Measurements from ENCODE around the gene HOXA13. TPM values are rescaled to one million over a fixed set of nuclear protein-coding genes. Genes with fewer than 3 reads are reported as not detected.

The HOXA13 gene
- total RNA-seq, 1 experiment from 2014 or later, result 1.9 TPM

GRCh38 chr7:27238979-27239386 is 39.1 kb upstream of the HOXA13 start:
- no peak for DNase-seq (ENCODE audit: extremely low read depth, low read depth)

- DNase-seq (ENCODE audit: extremely low read depth, low read depth), result no peak
Observed at GRCh38 chr7:27237735-27238334, 37.9 kb upstream of the HOXA13 start.

DNA sequence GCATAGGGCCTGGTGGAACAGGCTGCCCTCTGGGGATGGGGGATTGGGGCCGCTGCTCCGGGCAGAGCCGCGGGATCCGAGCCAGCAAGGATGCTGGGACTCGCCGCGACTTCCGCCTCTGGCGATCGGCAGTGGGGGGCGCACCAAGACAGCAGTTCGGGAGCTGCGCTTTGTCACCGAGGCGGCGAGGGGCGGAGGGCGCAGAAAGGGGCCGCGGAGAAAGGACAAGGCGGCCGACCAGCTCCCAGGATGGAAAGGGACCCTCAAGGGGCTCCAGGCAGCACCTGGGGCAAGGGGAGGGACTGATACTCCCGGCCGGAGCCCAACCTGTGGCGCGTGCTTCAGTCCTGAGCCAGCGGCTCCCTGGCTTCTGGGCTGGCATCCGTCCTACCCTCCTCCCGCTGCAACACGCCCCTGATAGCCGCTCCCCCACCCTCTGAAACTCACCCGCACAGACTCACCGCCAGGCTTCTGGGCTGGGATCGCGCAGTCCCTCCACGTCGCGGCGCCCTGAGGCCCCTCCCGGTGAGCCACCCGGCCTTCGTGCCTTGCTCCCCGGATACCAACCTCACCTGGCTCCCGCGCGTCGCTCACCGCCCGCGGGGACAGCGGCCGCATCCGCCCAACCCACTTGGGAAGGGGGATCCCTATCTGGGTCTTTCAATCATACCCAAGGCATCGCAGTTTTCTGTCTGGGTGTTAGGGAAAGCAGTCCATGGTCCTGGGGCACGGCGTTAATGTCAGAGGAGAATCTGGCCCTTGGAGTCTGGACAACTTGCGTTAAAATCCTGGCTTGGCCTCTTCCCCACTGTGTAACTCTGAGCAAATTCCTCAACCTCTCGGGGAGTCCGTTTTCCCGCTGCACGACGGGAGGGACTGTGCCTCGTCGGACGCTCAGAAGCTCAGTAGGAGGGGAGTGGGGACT is 35.8 kb upstream of the HOXA13 start:
- peak; percentile 63 for DNase-seq (ENCODE audit: extremely low read depth, low read depth)

- DNase-seq (ENCODE audit: extremely low read depth, low read depth), result no peak
Observed at GRCh38 chr7:27229448-27229847, 29.6 kb upstream of the HOXA13 start.

GRCh38 chr7:27224983-27225934 is 25.4 kb upstream of the HOXA13 start:
- DNase-seq (ENCODE audit: extremely low read depth, low read depth), result no peak

DNA sequence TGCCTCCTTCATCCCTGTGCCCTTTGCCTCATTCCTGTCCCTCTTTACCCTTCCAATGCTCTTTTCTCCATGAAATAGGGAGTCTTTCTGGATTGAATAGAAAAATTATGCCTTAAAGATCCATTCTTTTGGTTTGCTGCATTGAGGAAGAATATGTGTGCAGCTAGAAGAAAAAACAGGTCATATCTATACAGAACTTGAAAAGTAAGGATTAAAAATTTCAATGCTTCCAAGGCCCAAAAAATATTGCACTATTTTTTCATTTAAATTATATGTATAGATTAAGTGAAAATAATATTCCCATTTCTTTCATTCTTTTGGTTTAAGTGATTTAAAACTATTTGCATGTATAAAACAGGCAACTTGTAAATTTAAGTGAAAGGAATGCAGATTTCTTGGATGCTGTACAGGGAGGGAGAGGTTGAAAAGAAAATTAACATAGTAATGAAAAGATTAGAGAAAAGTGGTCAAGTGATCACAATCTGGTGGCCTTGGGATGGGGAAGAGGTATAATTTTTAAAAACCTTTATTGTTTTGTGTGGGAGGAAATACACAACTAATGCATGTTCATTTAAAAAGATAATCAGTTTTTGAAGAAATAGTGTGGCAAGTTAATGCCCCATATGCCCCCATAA is 24.2 kb upstream of the HOXA13 start:
- DNase-seq (ENCODE audit: extremely low read depth, low read depth), result no peak

- DNase-seq (ENCODE audit: extremely low read depth, low read depth), result no peak
Observed at GRCh38 chr7:27221201-27221797, 21.4 kb upstream of the HOXA13 start.

DNA sequence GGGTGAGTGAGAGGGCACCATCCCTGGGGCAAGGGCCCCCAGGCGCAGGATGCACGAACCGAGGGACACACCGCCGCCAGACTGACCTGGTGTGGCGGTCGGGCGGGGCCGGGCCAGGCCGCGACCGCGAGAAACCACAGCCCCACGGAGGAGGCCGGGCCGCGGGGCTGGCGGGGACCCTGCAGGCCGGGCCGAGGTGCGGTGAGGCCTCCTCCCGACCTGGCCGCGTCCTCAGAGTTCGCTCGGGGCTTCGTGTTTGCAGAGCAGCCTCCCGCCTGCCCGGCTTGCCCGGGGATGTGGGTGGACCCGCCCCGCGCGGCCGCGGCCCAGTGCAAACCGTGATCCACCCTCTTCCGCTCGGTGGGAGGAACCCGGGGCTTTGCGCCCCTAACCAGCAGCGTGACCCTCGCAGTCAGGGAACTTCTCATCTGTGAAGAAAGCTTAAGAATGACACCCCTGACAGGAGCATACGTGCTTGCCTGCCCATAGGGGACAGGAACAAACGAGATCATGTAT is 20.6 kb upstream of the HOXA13 start:
- DNase-seq (ENCODE audit: extremely low read depth, low read depth), result no peak

- DNase-seq (ENCODE audit: extremely low read depth, low read depth), result no peak
Observed at GRCh38 chr7:27219821-27220220, 19.9 kb upstream of the HOXA13 start.

DNA sequence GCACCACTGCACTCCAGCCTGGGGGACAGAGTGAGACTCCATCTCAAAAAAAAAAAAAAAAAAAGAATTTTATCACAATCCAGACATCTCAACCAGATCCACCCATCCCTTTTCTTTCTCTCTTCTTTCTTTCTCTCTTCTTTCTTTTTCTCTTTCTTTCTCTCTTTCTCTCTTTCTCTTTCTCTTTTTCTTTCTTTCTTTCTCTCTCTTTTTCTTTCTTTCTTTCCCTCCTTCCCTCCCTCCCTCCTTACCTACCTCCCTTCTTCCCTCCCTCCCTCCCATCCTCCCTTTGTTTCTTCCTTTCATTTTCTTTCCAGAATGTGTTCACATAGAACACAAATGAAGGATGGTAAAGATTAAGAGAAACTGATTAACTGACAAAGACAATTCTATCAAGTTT is 18.1 kb upstream of the HOXA13 start:
- DNase-seq (ENCODE audit: extremely low read depth, low read depth), result no peak

- no peak for DNase-seq (ENCODE audit: extremely low read depth, low read depth)
Observed at GRCh38 chr7:27215356-27215755, 15.5 kb upstream of the HOXA13 start.

- no peak for DNase-seq (ENCODE audit: extremely low read depth, low read depth)
Observed at GRCh38 chr7:27214239-27214950, 14.5 kb upstream of the HOXA13 start.

DNA sequence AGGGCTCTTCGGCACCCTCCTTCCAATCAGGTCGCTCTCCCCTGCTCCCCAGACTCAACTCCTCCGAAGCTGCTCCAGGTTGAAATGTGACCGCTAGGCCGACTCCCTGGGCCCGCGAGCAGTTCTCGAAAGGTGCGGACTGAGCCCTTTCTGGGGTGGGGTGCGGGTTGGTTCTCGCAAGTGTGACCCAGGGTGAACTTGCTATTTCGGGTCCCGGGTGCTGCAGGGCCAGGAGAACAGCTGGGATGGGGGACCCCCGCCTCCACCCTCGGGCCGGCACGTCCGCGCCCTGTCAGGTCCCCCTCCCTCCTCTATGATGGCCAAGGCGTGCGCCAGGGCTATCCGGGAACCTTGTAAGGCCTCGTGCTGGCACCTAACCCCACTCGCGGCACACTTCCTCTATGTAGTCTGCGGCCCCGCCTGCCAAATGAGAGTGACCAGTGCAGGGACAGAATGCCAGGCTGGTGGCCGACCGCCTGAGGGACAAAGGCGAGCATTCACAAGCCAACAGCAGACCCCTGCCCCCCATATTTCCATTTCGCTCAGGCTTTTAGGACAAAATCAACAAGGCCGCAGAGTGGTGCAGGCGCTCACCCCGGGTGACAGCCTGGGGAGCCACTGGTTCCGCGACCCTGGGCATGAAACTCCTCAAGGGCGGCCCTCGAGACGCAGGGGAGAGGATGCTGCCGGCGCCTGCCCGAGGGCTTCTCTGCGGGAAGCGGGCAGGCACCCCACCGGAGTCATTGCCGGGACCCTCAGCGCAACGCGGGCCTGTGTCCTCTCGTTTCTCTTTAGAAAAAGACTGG is 13.7 kb upstream of the HOXA13 start:
- DNase-seq (ENCODE audit: extremely low read depth, low read depth), result no peak

GRCh38 chr7:27212497-27213432 is 12.9 kb upstream of the HOXA13 start:
- DNase-seq (ENCODE audit: extremely low read depth, low read depth), result no peak

GRCh38 chr7:27211764-27212204 is 11.9 kb upstream of the HOXA13 start:
- no peak for DNase-seq (ENCODE audit: extremely low read depth, low read depth)

GRCh38 chr7:27211084-27211446 is 11.2 kb upstream of the HOXA13 start:
- no peak for DNase-seq (ENCODE audit: extremely low read depth, low read depth)

GRCh38 chr7:27210441-27211083 is 10.7 kb upstream of the HOXA13 start:
- peak; percentile 53 for DNase-seq (ENCODE audit: extremely low read depth, low read depth)
